ENCODE results near the gene EVPL. TPM values are rescaled to one million over a fixed set of nuclear protein-coding genes. Genes with fewer than 3 reads are reported as not detected.

Gene EVPL
- total RNA-seq, 1 donor from 2014 or later, result 0.16 TPM

DNA sequence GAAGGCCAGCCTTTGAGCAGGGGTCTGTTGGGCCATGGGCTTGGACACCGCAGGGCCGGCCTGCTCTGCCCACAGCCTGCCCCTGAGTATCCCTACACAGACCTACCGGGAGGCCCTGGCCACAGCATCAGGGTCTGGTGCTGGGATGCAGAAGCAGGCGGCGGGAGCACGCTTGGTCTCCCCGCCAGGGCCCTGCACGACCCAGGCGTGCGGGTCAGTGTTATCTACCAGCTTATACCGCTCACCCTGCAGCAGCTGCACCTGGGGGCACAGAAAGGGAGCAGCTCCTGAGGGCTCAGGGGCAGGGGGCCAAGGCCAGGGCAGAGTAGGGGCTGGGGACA, 8.8 kb downstream of the EVPL start:
- intact Hi-C loops (cut with micrococcal nuclease), result no loop called here

GRCh38 chr17:76017481-76018339, 9.4 kb downstream of the EVPL start:
- intact Hi-C loops (cut with micrococcal nuclease), result no loop called here

GRCh38 chr17:76014925-76015261, 12.2 kb downstream of the EVPL start:
- intact Hi-C loops (cut with micrococcal nuclease), result loop anchor here (1.0 kb wide), 2 partner anchors 264 to 284 kb away; no protein-coding TSS in a partner anchor

DNA sequence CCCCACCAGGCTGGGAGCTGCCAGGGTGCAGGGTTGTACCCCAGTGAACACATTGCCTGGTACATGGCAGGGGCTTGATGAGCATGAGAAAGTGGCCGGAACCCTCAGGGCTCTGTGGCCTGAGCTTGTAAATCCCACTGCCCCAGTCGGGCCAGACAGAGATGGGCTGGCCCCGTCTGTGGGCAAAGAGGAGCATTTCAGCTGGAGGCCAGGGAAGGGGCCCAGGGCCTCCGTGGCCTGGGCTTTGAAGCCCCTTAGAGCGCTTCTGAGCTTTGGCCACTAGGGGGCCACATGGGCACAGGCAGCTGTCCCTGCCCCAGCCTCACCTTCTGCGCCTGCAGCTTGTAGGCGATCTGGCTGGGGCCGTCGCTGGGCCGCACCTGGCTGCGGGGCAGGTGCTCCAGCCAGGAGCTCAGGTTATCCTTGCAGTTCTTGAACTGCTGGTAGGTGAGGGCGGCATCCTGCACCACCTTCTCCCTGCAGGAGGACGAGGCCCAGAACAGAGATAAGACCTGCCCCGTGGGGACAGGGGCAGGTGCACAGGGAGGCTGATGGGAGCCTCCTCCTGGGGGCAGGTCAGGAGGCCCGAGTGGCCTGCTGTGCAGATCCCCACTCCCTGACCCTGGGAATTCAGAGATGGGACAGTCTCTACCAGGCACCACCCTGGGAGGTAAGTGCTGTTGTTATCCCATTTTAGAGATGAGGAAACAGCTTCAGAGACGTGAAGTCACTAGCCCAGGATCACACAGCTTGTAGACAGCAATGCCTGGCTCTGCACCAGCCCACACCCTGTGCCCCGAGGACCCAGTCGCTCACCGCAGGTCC, 12.8 kb downstream of the EVPL start:
- intact Hi-C loops (cut with micrococcal nuclease), result loop anchor here (1.0 kb wide), 2 partner anchors 265 to 285 kb away; no protein-coding TSS in a partner anchor

DNA sequence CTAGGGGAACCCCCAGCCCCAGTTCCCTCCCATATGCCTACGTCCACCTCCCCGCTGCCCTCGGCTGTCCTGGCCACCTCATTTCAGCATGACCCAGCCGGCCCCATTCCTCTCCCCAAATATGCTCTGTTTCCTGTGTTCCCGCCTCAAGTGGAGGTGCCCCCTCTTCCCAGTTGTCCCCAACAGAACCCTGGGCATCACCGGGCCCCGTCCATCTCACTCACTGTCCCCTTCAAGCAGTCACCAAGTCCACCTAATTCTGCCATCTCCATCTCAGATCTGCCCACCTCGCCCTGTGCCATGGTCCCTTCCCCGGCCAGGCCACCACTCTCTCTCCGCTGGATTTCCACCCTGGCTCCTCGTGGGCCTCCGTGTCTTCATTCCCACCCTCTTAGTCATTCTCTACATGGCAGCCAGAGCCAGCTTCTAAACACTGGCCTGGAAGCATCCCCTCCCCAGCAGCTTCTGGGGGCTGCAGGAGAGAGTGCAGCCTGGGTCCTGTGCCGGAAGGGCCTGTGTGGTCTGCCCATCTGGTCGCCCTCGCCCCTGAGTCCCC, 13.7 kb downstream of the EVPL start:
- intact Hi-C loops (cut with micrococcal nuclease), result no loop called here

- intact Hi-C loops (cut with micrococcal nuclease), result no loop called here
These were observed 15.2 kb downstream of the EVPL start for GRCh38 chr17:76011951-76012350.

DNA sequence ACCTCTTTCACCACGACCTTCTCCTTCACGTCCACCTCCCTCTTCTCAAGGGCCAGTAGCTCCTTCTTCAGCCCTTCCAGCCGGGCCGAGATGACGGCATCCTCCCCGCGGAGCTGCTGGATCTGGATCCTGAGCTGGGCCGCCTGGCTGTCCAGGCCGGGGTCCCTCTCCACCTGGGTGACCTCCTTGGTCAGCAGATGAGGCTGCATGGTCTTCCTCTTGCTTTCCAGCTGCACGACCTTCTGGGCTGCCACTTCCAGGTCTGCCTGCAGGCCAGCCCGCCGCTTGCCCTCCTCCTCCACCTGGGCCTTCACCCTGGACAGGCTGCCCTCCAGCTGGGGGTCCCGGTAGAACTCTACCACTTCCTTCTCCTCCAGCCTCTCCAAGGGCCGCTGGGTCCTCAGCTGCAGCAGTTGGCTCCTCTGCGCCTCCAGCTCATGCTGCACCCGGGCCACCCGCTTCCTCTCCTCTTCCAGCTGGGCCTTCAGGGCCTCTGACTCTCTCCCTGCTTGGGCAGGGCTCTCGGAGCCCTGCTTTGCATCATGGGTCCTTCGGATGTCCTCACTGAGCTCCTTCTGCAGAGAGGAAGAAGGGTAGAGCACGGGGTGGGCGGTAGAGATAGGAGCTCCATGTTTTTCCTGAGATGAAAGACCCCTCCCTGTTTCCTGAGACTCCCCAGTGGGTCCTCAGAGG, 17.0 kb downstream of the EVPL start:
- intact Hi-C loops (cut with micrococcal nuclease), result no loop called here

DNA sequence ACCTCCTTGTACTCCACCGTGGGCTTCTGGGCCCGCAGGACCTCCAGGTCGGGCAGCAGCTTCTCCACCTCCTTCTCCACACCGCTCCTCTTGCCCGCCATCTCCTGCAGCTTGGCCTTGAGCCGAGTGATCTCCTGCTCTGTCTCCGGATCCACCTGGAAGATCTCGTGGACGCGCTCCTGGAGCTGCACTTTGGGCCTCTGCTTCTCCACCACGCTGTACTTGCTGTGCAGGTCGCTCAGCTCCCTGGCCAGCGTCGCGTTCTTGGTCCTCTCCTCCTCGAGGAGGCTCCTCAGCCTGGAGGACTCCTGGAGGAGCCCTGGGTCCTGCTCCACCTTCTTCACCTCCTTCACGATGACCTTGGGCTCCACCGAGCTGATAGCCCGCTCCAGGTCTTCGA, 17.7 kb downstream of the EVPL start:
- intact Hi-C loops (cut with micrococcal nuclease), result no loop called here

DNA sequence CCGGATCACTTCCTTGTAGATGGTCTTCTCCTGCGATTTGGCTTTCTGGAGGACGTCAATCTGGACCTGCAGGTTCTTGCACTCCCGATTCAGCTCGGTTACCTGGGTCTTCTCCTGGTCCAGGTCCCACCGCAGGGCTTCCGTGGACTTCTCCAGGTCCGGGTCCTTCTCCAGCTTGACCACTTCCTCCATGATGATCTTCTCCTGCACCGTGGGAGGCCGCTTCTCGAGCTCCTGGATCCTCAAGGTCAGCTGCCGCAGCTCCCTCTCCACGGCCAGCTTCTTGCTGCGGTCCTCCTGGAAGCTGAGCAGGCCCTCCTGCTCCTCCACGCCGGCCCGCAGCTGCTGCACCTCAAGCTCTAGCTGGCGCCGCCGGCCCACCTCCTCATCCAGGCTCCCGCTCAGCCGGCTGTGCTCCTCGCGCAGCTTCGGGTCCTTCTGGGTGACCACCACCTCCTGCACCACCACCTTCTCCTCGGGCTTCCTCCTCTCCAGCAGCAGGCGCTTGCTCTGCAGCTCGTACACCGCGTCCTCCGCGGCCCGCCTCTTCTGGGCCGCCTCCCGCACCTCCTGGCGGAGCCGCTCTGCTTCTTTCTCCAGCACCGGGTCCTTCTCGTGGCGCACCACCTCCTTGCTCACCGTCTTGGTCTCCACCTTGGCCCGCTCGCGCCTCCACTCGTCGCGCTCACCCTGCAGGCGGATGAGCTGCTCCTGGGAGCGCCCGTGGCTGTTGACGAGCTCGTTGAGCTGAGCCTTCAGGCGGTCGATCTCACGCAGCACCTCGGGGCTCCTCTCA, 18.3 kb downstream of the EVPL start:
- intact Hi-C loops (cut with micrococcal nuclease), result no loop called here

DNA sequence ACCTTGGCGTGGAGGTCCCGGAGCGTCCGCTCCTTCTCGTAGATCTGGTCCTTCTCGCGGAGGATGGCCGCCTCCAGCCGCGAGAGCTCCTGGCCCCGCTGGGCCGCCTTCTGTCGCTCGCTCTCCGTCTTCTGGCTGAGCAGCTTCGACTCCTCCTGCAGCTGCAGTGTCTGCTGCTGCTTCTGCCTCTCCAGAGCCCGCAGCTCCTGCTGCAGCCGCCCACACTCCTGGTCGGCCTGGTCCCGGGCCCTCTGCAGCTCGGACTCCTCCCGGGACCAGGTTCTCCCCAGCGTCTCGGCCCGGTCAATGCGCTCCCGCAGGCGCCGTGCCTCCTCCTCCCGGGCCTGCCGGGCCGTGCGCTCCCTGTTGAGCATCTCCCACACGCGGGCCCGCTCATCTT, 18.9 kb downstream of the EVPL start:
- intact Hi-C loops (cut with micrococcal nuclease), result no loop called here

GRCh38 chr17:76007850-76008165, 19.3 kb downstream of the EVPL start:
- intact Hi-C loops (cut with micrococcal nuclease), result no loop called here

DNA sequence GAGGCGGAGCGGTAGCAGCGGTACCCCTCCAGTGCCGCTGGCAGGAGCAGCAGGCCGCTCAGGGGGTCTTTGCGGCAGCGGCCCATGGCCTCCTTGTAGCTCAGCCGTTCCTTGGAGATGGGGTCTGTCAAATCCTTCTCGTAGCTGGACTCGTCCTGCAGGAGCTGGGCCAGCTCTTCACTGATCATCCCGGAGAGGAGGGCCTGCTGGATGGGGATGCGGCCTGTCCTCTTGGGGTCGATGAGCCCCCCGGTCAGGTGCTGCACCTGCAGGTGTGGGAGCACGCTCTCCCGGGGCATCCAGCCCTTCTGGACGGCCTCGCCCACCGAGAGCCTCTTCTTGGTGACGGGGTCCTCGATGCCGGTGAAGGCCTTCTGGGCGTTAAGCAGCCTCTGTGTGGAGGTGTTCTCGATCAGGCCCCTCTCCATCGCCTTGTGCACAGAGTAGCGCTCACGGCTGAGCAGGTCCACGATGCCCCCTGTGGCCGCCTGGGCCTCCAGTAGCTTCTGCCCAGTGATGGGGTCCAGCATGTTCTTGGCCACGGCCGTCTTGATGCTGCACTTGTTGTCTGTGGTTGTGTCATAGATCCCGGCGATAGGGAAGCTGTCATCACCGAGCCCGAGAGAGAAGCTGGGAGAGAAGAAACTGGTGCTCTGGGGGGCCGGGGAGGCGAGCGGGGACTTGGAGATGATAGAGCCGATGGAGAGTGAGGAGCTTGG, 19.8 kb downstream of the EVPL start:
- intact Hi-C loops (cut with micrococcal nuclease), result no loop called here

DNA sequence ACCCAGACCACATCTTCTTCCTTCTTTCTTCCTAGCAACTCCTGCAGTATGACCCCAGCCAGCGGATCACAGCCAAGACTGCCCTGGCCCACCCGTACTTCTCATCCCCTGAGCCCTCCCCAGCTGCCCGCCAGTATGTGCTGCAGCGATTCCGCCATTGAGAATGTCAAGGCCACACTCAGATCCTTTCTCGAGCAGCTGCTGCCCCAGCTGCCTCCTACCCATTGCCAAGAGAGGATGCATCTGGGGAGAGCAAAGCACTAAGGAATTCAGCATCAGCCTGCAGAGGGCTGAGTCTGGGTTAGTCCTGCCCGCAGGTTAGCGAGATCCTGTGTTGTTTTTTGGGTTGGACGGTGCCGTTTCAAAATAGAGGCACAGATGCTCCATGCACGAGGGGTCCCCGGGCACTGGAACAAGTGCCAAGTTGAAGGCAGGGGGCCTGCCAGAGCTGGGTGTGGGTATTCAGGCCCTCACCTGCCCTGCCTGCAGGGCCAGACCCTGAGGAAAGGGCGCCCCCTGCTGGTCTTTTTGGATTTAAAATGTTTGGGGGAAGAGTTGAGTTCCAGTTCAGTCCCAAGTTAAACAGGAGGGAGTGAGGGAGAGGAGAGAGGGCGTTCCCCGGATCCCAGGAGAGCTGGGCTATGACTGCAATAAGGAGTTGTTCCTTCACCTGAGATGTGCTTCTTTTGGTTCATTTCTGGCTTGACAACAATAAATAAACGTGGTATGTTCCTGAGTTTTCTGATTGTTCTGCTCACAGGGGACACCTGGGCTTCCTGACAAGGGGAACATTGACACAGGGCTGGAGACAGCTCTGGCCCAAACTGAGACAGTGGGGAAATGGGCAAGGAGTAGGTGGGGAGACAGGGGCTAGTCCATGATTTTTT, 21.6 kb downstream of the EVPL start:
- intact Hi-C loops (cut with micrococcal nuclease), result loop anchor here (1.0 kb wide), 1 partner anchor 100 kb away; no protein-coding TSS in a partner anchor

DNA sequence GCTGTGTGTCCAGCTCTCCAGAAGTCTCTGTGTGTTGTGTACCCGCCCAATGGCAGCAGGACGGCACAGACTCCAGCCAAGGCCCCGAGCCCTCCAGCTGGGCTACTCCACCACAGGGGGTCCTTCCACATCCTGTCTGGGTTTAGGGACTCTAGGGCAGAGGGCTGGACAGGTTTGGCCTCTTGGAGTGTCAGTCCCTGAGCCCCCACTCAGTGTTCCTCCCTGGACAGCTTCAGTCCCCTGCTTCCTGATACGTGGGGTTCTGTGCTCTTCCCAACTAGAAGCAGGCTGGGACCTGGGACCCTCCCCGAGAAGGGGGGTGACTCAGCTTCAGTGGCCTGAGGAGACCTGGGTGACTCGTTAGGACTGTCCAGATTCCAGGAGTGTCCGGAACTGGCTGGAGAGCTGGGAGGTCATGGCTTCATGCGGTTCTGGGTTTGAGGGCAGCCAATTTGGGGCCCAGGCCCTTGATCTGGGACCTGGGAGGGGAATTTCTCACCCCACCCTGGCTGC, 22.3 kb downstream of the EVPL start:
- intact Hi-C loops (cut with micrococcal nuclease), result loop anchor here (1.0 kb wide), 1 partner anchor 100 kb away; no protein-coding TSS in a partner anchor

- intact Hi-C loops (cut with micrococcal nuclease), result no loop called here
These were observed 23.2 kb downstream of the EVPL start for GRCh38 chr17:76003915-76004314.

- intact Hi-C loops (cut with micrococcal nuclease), result no loop called here
These were observed 25.0 kb downstream of the EVPL start for GRCh38 chr17:76002100-76002499.

- intact Hi-C loops (cut with micrococcal nuclease), result no loop called here
These were observed 26.2 kb downstream of the EVPL start, which contains the start of gene CDK3 for GRCh38 chr17:76000755-76001521. TSS of gene CDK3 (plus strand) at chr17:76000855. CDS start at chr17:76001426, 571 bp downstream.
